ENCODE data around the gene CRHR1. TPM values are rescaled to one million over a fixed set of nuclear protein-coding genes. Genes with fewer than 3 reads are reported as not detected.

The CRHR1 gene
- total RNA-seq, 1 donor from 2014 or later, result not detected

- no peak for DNase-seq (ENCODE audit: low read depth)
Observed at GRCh38 chr17:45821147-45821546, 37.0 kb downstream of the CRHR1 start.

DNA sequence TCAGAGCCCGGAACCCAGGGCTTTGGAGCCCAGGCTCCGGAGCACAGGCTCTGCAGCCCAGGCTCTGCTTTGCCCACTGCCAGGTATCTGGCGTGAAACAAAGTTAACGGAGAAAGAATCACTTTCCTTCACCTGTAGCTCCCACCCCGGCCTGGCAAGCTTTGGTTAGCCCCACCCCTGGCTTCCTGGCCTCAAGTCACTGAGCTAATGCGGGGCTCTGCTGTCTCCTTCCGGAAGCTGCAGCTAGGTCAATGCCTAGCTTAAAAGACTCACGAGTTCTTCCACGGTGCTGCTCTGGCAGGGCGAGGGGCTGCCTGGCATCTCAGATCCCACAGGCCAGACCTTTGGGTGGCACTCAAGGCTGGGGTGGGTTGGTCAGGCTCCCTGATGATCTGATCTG lies 39.5 kb downstream of the CRHR1 start:
- no peak for DNase-seq (ENCODE audit: low read depth)

- no peak for DNase-seq (ENCODE audit: low read depth)
Observed at GRCh38 chr17:45824475-45824874, 40.4 kb downstream of the CRHR1 start.

GRCh38 chr17:45824901-45825492 lies 40.9 kb downstream of the CRHR1 start:
- DNase-seq (ENCODE audit: low read depth), result no peak

DNA sequence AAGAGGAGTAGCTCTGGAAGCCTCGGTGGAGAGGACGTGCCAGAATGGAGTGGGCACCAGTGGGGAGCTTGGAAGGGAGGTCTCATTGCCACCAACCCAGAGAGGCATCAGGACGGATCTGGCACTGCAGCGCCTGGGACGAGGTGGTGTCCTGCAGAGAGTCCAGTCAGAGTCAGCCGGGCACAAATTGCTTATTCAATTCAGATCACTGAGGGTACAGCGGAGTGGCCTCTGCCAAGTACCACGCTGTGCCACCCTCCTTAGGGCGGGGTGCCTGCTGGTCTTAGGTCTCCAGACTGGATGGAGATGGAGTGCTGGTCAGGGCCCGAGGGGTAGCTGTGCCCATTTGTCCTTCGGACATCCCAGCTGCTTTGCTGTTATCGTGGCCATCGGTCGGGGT lies 41.7 kb downstream of the CRHR1 start:
- DNase-seq (ENCODE audit: low read depth), result no peak

- no peak for DNase-seq (ENCODE audit: low read depth)
Observed at GRCh38 chr17:45826919-45827588, 42.9 kb downstream of the CRHR1 start.

DNA sequence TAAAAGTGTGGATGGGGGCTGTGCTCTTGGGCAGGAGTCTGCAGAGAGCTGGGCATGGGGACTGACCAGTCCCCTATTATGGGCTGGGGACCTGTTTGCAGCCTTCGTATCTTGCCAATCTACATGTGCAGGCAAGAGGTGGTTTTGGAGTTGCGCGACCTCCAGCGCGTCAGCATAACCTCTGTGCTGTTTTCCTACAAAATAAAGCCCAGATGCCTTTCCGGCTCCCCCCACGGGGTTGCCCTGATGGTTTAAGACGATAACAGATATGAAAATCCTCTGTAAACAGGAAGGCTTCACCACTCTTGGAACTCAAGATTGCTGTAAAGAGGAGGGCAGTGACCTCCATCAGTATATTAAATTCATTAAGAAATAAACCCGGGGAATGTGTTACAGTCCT lies 44.1 kb downstream of the CRHR1 start:
- DNase-seq (ENCODE audit: low read depth), result no peak

GRCh38 chr17:45828582-45829133 lies 44.5 kb downstream of the CRHR1 start:
- DNase-seq (ENCODE audit: low read depth), result no peak

DNA sequence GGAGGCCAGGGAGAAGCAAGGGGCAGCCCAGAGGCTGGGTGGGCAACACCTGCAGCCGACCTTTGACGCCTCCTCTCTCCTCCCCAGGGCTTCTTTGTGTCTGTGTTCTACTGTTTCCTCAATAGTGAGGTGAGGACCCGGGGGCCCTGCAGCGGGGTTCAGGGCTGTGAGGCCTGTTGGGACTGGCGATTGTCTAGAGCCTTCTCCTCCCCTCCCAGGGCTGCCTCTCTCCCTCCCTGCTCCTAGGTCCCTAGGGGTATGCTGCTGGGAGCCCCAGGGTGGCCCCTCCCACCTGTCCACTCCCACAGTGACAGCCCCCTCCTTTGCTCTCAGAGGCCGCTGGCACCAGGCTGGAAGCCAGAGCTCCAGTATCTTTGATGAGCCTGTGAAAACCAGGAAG lies 49.8 kb downstream of the CRHR1 start:
- no peak for DNase-seq (ENCODE audit: low read depth)

- DNase-seq (ENCODE audit: low read depth), result no peak
Observed at GRCh38 chr17:45834471-45835396, 50.6 kb downstream of the CRHR1 start.

- DNase-seq (ENCODE audit: low read depth), result no peak
Observed at GRCh38 chr17:45835481-45835880, 51.4 kb downstream of the CRHR1 start.

DNA sequence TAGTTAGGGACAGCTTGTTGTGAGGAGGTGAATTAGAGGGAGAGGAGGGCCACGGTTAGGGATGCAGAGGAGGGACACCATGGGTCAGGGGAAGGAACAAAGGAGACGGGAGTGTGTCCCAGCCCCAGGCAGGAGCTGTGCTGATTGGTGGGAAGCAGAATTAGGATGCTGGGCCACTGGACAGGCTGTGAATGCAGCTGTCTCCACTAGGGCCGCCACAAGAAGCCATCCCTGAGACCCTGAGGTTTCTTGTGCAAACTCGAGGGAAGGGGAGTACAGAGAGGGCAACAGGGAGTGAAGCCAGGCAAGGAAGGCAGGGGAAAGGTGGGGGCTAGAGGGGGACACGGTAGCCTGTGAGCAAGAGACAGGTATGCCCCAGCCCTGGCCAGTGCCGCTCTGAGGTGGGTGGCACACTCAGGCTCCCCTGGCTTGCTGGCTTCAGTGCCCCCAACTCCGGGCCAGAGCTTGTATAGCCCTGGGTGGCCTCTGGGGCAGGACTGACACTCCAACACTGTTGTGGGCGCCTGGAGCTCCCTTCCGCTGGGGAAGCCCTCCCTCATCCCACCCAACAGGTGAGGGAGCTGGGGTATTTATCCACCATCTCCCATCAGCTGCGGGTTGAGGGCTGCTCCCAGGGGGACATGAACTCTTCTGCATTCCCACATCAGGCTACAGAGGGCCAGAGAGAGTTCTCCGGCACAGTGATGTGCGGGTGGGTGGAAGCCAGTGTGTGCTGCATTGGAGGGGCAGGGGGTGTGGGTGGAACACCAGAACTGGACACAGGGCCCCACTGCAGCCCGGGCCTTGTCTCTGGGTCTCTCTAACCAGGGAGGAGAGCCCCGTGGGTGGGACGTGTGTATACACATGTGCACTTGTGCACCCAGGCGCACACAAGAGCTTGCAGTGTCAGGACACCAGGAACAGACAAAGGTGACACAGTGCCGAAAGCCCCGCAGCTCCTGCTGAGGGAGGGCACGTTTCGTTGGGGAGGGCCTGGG lies 52.2 kb downstream of the CRHR1 start:
- no peak for DNase-seq (ENCODE audit: low read depth)

DNA sequence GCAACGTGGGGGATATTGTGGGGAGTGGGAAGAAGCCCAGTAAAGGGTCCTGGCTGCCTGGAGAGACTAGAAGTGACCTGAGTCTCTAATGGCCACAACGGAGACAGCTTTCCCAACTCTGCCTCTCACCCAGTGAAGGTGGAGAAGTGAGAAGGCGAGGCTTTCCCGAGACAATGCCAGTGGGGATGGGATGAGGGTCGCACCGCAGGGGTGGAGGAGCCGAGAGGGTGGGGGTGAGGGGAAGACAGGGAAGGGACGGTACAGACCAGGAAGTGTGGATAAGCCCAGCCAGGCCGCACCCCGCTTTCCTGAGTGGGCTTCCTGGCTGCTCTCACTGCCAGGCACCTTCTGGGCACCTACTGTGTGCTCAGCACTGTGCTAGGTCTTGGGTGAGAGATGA lies 53.1 kb downstream of the CRHR1 start:
- DNase-seq (ENCODE audit: low read depth), result no peak

- no peak for DNase-seq (ENCODE audit: low read depth)
Observed at GRCh38 chr17:45837603-45838002, 53.5 kb downstream of the CRHR1 start.

DNA sequence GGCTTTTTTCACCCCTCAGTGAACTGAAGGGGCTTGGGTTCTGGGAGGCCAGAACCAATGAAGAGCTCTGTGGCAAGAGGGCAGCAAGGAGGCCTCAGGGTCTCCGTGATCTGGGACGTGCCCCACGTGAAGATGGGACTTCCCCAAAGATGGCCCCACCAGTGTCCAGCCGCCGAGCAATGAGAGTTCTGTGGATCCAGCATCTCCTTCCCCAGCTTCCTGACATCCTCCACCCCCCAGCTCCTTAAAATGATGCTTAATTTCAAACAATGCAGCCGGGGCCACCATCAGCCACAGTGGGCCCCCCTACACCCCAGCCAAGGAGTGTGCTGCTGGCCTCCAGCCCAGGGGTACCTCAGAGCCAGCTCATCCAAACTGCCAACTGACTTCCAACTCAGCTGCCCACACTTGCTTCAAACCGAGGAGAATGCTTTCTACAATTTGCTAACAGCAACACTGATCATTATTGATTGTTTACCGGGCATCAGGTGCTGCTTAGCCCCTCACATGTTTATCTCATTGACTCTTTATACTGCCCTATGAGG lies 54.7 kb downstream of the CRHR1 start:
- DNase-seq (ENCODE audit: low read depth), result no peak

DNA sequence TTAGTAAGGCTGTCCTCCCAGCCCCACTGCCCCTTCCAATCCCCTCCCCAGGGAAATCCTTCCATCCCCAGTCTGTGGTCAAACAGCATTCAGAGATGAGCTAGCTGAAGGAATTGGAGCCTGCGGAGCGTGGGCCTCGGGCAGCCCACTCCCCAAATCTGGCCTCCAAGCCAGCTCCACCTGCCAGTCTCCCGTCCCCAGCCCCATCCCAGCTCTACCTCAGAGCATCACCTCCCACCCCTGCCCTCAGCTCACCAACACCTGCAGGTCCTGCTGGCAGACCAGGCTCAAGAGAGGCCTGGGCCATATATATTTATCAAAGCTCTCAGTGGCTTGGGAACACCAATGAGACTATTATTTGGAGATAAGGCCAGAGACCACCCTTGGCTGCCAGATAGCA lies 55.3 kb downstream of the CRHR1 start:
- DNase-seq (ENCODE audit: low read depth), result no peak

DNA sequence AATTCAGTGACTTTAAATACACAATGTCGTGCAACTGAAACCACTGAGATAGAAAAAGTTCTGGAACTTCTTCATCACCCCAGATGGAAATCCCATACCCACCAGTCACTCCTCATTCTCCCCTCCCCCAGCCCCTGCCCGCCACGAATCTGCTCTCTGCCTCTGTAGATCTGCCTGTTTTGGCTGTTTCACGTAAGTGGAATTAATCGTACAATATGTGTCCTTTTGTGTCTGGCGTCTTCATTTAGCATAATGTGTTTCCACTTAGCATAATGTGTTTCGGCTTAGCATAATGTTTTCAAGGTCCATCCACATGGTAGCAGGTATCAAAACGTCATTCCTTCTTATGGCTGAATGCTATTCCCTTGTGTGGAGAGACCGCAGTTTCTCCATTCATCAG lies 57.1 kb downstream of the CRHR1 start:
- no peak for DNase-seq (ENCODE audit: low read depth)

DNA sequence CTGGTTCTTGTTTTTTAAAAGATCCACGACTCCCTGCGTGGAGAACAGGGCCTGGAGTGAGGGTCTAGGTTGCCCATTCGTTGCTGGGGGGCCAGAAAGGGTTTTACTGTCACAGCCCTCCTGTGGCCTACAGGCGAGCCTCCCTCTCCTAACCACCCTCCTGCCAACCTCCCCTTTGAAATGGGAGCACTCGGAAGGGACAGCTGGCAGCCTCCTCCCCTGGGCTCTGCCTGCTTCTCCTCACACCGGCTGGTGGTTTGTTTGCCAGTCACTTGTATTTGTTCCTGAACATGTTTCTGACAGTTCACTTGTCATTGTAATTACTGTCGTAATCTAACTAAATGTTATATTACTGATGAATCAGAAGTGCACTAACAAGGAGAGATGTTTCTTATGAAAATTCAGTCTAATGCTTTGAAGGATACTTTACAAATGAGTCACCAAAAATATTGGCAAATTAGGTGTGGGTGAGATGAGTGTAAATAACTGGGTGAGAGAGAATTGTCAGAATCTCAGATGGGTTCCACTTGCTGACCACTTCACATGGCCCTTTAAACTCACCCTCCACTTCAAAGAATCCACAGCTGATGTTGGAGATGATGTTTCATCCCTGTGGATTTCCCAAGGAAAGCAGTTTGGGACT lies 57.9 kb downstream of the CRHR1 start:
- DNase-seq (ENCODE audit: low read depth), result peak; percentile 2

DNA sequence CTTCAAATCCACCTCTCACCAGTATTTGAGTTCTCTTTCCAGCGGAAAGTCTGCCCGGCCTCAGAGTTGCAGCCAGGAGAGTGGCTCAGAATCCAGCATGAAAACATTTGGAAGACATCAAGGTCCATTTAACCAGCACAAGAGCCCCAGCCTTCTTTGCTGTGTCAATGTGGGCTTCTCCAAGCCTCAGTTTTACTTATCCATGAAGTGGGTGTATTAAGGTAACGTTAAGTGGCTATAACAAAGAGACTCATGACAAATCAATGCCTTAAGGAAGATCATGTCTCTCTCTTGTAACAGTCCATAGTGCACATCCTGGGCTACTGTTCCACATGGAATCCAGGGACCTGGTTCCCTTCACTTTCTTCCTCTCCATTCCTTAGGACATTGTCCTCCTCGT lies 59.6 kb downstream of the CRHR1 start:
- no peak for DNase-seq (ENCODE audit: low read depth)

- no peak for DNase-seq (ENCODE audit: low read depth)
Observed at GRCh38 chr17:45844695-45845375, 60.7 kb downstream of the CRHR1 start, which contains the start of gene SPPL2C. TSS of gene SPPL2C (plus strand) at chr17:45844881. CDS start at chr17:45844907, 26 bp downstream.
